ENCODE measurements around the gene SPRY2. TPM values are rescaled to one million over a fixed set of nuclear protein-coding genes. Genes with fewer than 3 reads are reported as not detected.

The SPRY2 gene
- polyA plus RNA-seq, 2 of the 4 experiments (the other 2 are of a cell fraction), result 5.9 to 23.1 TPM

DNA sequence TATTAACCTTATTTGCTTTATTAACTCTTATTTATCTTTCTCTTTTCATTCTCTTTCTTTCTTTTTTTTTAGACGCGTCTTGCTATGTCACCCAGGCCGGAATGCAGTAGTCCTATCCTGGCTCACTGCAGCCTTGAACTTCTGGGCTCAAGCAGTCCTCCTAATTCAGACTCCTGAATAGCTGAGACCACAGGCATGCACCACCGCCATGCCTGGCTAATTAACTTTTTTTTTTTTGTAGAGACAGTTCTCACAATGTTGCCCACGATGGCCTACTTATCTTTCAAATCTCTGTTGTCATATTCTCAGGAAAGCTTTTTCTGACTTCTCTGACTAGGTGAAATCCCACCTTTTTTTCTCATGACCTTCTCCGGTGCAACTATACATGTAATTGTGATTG is 7.8 kb upstream of the SPRY2 start:
- Histone ChIP-seq H3K4me2 (no peak overlapping the region), H3K9me3 (no peaks in the 10 kb centered on the region), H3K27ac (no peak overlapping the region), H3K4me1 (no peaks in the 10 kb centered on the region), H3K4me3 (no peak overlapping the region)
- no peak for TF ChIP-seq RCOR1 (IDR thresholded peaks at IDR 0.05; ENCODE audit: low read depth, low read length)
- TF ChIP-seq, protein P1, sequence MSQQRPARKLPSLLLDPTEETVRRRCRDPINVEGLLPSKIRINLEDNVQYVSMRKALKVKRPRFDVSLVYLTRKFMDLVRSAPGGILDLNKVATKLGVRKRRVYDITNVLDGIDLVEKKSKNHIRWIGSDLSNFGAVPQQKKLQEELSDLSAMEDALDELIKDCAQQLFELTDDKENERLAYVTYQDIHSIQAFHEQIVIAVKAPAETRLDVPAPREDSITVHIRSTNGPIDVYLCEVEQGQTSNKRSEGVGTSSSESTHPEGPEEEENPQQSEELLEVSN (IDR thresholded peaks at IDR 0.05; ENCODE audit: borderline replicate concordance, low read depth), result no peak
- TF ChIP-seq, protein P2, sequence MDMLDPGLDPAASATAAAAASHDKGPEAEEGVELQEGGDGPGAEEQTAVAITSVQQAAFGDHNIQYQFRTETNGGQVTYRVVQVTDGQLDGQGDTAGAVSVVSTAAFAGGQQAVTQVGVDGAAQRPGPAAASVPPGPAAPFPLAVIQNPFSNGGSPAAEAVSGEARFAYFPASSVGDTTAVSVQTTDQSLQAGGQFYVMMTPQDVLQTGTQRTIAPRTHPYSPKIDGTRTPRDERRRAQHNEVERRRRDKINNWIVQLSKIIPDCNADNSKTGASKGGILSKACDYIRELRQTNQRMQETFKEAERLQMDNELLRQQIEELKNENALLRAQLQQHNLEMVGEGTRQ (IDR thresholded peaks at IDR 0.05), result no peak
- TF ChIP-seq GATA3 (IDR thresholded peaks at IDR 0.05; ENCODE audit: borderline replicate concordance), result no peak
- no peak for TF ChIP-seq JUN (IDR thresholded peaks at IDR 0.05)
- no peak for TF ChIP-seq CTCF (IDR thresholded peaks at IDR 0.05)
- TF ChIP-seq FOXS1 (CRISPR knock-in tag; IDR thresholded peaks at IDR 0.05), result no peak
- TF ChIP-seq, protein P3, sequence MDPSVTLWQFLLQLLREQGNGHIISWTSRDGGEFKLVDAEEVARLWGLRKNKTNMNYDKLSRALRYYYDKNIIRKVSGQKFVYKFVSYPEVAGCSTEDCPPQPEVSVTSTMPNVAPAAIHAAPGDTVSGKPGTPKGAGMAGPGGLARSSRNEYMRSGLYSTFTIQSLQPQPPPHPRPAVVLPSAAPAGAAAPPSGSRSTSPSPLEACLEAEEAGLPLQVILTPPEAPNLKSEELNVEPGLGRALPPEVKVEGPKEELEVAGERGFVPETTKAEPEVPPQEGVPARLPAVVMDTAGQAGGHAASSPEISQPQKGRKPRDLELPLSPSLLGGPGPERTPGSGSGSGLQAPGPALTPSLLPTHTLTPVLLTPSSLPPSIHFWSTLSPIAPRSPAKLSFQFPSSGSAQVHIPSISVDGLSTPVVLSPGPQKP (IDR thresholded peaks at IDR 0.05; ENCODE audit: low read depth, low read length), result no peak
- TF ChIP-seq, protein P4, sequence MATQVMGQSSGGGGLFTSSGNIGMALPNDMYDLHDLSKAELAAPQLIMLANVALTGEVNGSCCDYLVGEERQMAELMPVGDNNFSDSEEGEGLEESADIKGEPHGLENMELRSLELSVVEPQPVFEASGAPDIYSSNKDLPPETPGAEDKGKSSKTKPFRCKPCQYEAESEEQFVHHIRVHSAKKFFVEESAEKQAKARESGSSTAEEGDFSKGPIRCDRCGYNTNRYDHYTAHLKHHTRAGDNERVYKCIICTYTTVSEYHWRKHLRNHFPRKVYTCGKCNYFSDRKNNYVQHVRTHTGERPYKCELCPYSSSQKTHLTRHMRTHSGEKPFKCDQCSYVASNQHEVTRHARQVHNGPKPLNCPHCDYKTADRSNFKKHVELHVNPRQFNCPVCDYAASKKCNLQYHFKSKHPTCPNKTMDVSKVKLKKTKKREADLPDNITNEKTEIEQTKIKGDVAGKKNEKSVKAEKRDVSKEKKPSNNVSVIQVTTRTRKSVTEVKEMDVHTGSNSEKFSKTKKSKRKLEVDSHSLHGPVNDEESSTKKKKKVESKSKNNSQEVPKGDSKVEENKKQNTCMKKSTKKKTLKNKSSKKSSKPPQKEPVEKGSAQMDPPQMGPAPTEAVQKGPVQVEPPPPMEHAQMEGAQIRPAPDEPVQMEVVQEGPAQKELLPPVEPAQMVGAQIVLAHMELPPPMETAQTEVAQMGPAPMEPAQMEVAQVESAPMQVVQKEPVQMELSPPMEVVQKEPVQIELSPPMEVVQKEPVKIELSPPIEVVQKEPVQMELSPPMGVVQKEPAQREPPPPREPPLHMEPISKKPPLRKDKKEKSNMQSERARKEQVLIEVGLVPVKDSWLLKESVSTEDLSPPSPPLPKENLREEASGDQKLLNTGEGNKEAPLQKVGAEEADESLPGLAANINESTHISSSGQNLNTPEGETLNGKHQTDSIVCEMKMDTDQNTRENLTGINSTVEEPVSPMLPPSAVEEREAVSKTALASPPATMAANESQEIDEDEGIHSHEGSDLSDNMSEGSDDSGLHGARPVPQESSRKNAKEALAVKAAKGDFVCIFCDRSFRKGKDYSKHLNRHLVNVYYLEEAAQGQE (IDR thresholded peaks at IDR 0.05), result no peak
- no peak for TF ChIP-seq MAFK (IDR thresholded peaks at IDR 0.05; ENCODE audit: partially characterized antibody)
- TF ChIP-seq HDAC2 (IDR thresholded peaks at IDR 0.05), result no peak
- no peak for TF ChIP-seq RFX5 (IDR thresholded peaks at IDR 0.05)
- TF ChIP-seq NR3C1 (IDR thresholded peaks at IDR 0.05), result no peak
- no peak for TF ChIP-seq RAD21 (conservative IDR thresholded peaks at IDR 0.05 in 1 of 2, IDR thresholded peaks at IDR 0.05 in 1 of 2)
- TF ChIP-seq MYC (IDR thresholded peaks at IDR 0.05; ENCODE audit: borderline replicate concordance, low read length), result no peak
- TF ChIP-seq RNF2 (IDR thresholded peaks at IDR 0.05; ENCODE audit: borderline replicate concordance, low read depth), result no peak
- 92% methylated on average over 6 of the region's 6 CpGs for WGBS (ENCODE audit: missing lambda C conversion rate)
- ATAC-seq, result no peak
- FAIRE-seq, result no peak
- no peak for DNase-seq (ENCODE audit: low read depth in 1 of 2, low spot score in 1 of 2)
- CTCF ChIA-PET, result interaction anchor here (0.6 kb wide), 1 partner anchor 669 kb away, joined by 3 read pairs; no protein-coding TSS in a partner anchor
- POLR2A ChIA-PET, result interaction anchor here (0.6 kb wide), 1 partner anchor 374 kb away, joined by 4 read pairs; no protein-coding TSS in a partner anchor

- Histone ChIP-seq H3K27ac (no peak overlapping the region), H3K9me3 (no peaks in the 10 kb centered on the region), H3K4me2 (no peak overlapping the region), H3K4me3 (no peak overlapping the region), H3K4me1 (0 out of 3 replicates have a peak, but pooled peaks cover 2% of the 10 kb centered on the region)
- TF ChIP-seq FOSB (CRISPR knock-in tag; IDR thresholded peaks at IDR 0.05), result no peak
- no peak for TF ChIP-seq ZSCAN20 (CRISPR knock-in tag; IDR thresholded peaks at IDR 0.05)
- TF ChIP-seq, protein P5, sequence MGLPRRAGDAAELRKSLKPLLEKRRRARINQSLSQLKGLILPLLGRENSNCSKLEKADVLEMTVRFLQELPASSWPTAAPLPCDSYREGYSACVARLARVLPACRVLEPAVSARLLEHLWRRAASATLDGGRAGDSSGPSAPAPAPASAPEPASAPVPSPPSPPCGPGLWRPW (IDR thresholded peaks at IDR 0.05), result no peak
- no peak for TF ChIP-seq RFX5 (IDR thresholded peaks at IDR 0.05)
- no peak for TF ChIP-seq EP300 (IDR thresholded peaks at IDR 0.05)
- FAIRE-seq (no peak), ATAC-seq (no peak), DNase-seq (ENCODE audit: low read depth in 1 of 2, low spot score in 1 of 2) (no peak)
- POLR2A ChIA-PET, result no interaction called here
- CTCF ChIA-PET, result interaction anchor here (0.6 kb wide), 1 partner anchor 669 kb away, joined by 3 read pairs; no protein-coding TSS in a partner anchor
Observed at GRCh38 chr13:80348314-80348713, 7.4 kb upstream of the SPRY2 start.

Data from A549 (cell line).